ENCODE measurements around the gene FHL1.
A peak's percentile ranks its signal among the peaks of the same experiment; 100 is the strongest.
"Not testable (repeated sequence)": the region's sequence is repeated elsewhere in the genome, so short reads cannot be mapped to it uniquely, and the experiment has no call there.

The FHL1 gene

DNA sequence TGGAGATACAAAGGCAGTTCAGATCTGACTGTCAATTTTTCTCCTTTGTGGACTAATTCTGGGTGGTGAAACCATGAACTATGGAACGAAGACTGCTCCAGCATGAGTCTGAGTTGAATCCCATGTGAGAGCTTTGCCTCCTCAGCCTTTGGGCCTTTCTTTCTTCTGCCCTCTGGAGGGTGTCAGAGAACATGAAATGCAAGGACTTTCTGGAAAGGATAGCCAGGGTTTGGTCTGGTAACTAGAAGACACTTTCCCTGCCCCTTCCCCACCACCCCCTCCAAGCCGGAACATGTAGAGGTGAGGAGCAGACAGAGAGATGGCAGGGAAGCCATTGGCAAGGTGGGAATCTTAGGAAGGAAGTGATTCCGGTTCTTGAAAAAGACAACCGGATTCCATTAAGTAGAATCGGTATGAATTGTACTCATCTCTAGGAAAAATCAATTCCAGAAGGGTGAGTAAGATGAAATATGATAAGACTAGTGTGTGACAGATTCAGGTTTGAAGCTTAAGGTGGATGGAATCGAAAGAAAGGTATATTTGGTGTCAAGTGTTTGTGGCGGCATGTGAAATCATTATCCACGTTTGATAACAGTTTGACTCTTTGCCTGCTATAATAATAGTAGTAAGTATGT is 19.0 kb downstream of the FHL1 start:
- peak overlapping the region in 1 of 2 donors; percentile 26 for H3K4me3 ChIP-seq
- intact Hi-C loops (cut with DNase I; ENCODE audit: low total_unique reads): loop anchor here (5.0 kb wide), 1 partner anchor 96 kb away; no protein-coding TSS in a partner anchor
- peak overlapping the region; percentile 77 to 81 for H3K27ac ChIP-seq

DNA sequence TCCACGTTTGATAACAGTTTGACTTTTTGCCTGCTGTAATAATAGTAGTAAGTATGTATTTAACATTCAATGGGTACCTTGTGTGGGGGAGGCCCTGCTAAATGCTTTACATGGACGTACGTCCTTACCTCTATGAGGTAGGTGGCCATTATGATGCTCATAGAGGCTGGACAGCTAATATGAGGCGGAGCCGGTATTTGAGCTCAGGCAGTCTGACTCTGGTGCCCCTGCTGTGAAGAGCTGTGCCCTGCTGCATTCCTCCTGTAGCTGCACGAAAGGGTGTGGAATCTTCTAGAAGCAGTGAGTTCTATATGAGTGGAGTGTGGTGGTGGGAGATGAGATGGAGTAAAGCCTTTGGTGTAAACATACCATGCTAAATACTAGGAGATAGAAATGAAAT is 20.7 kb downstream of the FHL1 start:
- H3K27me3 ChIP-seq, H3K4me3 ChIP-seq, DNase-seq, H3K9me3 ChIP-seq, H3K36me3 ChIP-seq: not testable (repeated sequence)
- Histone ChIP-seq H3K27ac (peak overlapping the region; percentile 77 to 81), H3K4me1 (peaks cover 4 to 92% (median 17%) of the 10 kb centered on the region in 4 donors)
- intact Hi-C loops (cut with DNase I; ENCODE audit: low total_unique reads): loop anchor here (5.0 kb wide), 1 partner anchor 94 kb away; no protein-coding TSS in a partner anchor

More for the DNA sequence above, 19.0 kb downstream of the FHL1 start:
- TF ChIP-seq, protein P1, sequence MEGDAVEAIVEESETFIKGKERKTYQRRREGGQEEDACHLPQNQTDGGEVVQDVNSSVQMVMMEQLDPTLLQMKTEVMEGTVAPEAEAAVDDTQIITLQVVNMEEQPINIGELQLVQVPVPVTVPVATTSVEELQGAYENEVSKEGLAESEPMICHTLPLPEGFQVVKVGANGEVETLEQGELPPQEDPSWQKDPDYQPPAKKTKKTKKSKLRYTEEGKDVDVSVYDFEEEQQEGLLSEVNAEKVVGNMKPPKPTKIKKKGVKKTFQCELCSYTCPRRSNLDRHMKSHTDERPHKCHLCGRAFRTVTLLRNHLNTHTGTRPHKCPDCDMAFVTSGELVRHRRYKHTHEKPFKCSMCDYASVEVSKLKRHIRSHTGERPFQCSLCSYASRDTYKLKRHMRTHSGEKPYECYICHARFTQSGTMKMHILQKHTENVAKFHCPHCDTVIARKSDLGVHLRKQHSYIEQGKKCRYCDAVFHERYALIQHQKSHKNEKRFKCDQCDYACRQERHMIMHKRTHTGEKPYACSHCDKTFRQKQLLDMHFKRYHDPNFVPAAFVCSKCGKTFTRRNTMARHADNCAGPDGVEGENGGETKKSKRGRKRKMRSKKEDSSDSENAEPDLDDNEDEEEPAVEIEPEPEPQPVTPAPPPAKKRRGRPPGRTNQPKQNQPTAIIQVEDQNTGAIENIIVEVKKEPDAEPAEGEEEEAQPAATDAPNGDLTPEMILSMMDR (IDR thresholded peaks at IDR 0.05): peak; percentile 21 to 23
- DNase-seq: no peak
- H3K27me3 ChIP-seq: no peaks in the 10 kb centered on the region
- H3K4me1 ChIP-seq: peaks cover 4 to 92% (median 20%) of the 10 kb centered on the region in 4 donors
- H3K9me3 ChIP-seq: no peaks in the 10 kb centered on the region
- no peaks in the 10 kb centered on the region for H3K36me3 ChIP-seq

DNA sequence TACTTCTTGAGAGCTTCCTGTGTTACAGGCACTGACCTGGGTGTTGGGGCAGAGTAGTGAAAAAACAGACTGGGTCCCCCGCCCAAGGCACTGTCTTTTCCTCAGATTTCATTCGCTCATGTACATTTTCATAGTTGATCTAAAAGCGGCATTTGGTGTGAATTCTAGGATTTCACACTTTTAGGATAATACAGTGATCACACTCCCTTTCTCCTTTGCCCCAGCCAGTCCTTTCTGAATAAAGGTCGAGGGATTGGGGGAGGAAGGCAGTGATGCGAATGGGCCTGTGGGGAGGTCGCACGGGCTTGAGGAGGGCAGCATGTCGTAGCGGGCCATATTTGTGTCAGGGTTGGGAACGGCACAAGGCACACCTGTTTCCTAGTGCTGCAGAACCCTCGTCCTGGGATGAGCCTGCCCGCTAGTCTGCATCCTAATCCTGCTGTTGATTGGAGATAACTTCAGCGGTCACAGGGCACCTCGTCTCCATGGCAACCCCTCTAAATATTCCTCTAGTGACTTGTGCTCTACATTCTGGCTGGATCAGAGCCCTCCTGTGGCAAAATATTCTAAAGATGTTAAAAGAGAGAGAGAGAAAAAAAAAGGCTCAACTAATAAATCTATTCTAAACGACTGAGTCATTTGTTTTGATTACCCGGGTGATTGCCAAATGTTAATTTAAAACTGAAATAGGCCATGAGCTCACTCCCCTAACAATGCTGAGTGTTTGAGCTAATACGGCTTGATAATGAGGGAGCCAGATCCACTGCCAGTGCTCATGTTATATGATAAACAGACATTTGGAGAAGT is 21.8 kb downstream of the FHL1 start:
- no peaks in the 10 kb centered on the region for H3K36me3 ChIP-seq
- H3K4me1 ChIP-seq: peaks cover 4 to 92% (median 21%) of the 10 kb centered on the region in 4 donors
- no peaks in the 10 kb centered on the region for H3K9me3 ChIP-seq
- H3K27ac ChIP-seq: peak overlapping the region; percentile 77 to 81
- intact Hi-C loops (cut with DNase I; ENCODE audit: low total_unique reads): loop anchor here (5.0 kb wide), 1 partner anchor 93 kb away; no protein-coding TSS in a partner anchor
- peak overlapping the region in 1 of 2 donors; percentile 16 for H3K4me3 ChIP-seq
- TF ChIP-seq, protein P1 (IDR thresholded peaks at IDR 0.05): no peak
- H3K27me3 ChIP-seq: no peaks in the 10 kb centered on the region
- peak; percentile 63 to 76 for DNase-seq

DNA sequence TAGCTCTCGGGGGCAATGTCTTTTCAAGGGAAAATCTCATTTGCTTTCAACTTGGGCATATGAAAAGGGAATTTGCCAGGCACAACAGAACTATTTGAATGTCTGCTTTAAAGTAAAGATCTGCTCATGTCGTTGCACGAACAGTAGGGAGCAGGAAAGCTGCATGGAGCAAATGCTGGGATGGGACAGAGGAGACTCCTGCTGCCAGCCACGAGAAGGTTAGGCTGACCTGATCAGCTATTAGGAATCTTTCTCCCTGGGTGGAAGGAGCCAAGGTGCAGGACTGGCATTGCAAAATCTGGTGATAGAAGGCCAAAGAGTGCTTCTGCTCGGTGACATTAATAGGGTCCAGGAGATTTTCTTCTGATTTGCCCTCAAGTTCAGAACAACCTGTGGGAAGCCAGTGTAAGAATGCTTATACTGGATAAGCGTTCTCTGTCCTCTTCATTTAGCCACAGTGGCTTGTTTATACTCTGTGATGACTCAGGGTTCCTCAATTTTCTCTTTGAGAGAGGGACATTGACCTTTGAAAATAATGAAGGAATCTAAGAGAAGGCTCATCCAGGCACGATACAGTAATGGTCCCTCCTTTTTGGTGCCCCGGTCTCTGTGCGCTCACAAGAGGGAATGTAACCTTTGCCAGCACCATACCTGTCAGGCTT is 22.9 kb downstream of the FHL1 start:
- Histone ChIP-seq H3K4me1 (peaks cover 4 to 94% (median 28%) of the 10 kb centered on the region in 4 donors), H3K9me3 (no peaks in the 10 kb centered on the region), H3K36me3 (no peaks in the 10 kb centered on the region), H3K4me3 (peak overlapping the region; percentile 8 to 11), H3K27me3 (no peaks in the 10 kb centered on the region), H3K27ac (peak overlapping the region; percentile 77 to 81)
- TF ChIP-seq, protein P1 (IDR thresholded peaks at IDR 0.05): peak in 1 of 2 experiments; percentile 33
- no peak for DNase-seq
- intact Hi-C loops (cut with DNase I; ENCODE audit: low total_unique reads): loop anchor here (5.0 kb wide), 1 partner anchor 37 kb away; no protein-coding TSS in a partner anchor

DNA sequence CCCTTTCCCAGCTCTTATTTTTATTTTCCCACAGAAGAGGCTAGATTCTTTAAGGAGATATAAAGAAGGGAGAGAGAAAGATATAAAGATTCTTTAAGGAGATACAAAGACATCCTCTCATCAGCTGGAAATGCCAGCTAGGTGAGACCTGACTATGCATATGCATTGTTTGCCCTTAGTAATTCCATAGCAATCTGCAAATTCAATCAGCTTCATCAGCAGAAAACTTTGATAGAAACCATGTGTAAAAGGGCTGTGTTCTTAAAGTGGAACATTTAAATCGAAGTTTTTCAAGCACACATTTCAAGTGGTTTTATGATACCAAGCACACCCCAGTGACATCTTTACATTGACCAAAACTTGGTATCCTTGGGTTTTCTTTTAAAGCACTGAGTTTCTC is 24.1 kb downstream of the FHL1 start:
- Histone ChIP-seq H3K27me3 (no peaks in the 10 kb centered on the region), H3K36me3 (no peaks in the 10 kb centered on the region), H3K4me3 (no peak overlapping the region), H3K4me1 (peaks cover 4 to 93% (median 34%) of the 10 kb centered on the region in 4 donors), H3K9me3 (no peaks in the 10 kb centered on the region), H3K27ac (peak overlapping the region; percentile 77 to 81)
- TF ChIP-seq, protein P1 (IDR thresholded peaks at IDR 0.05): no peak
- intact Hi-C loops (cut with DNase I; ENCODE audit: low total_unique reads): loop anchor here (5.0 kb wide), 1 partner anchor 36 kb away; no protein-coding TSS in a partner anchor
- DNase-seq: no peak
